NB4 (cell line): ENCODE measurements around the gene STEEP1.

Source experiments
- CTCF ChIP-seq: IDR thresholded peaks from one replicate; pipeline ENCODE4 v1.5.1; 2012; ENCODE audit warnings: low read depth, low read length
- MYC ChIP-seq: IDR thresholded peaks from 2 replicates; pipeline ENCODE4 v1.6.1; 2011; ENCODE audit warnings: low read depth, low read length
- POLR2A ChIP-seq: IDR thresholded peaks from 2 replicates; pipeline ENCODE4 v1.6.1; 2011; ENCODE audit warnings: mild to moderate bottlenecking; ENCODE audit not compliant: insufficient read length; ENCODE audit errors: extremely low read depth

GRCh38 chrX:119583431-119584059 is 18.3 kb upstream of the STEEP1 start:
- TF ChIP-seq MYC, result no peak
- TF ChIP-seq CTCF, result no peak
- TF ChIP-seq POLR2A, result no peak
